Activated effector memory CD4-positive, alpha-beta T cell treated with Interleukin-2 at 50 U/mL for 16 hours (primary cell): Measurements from ENCODE around the gene ETV6.

Source experiments
- DNase-seq: peaks from one replicate; pipeline ENCODE4 v3.0.0-alpha.2; 2020

The ETV6 gene

DNA sequence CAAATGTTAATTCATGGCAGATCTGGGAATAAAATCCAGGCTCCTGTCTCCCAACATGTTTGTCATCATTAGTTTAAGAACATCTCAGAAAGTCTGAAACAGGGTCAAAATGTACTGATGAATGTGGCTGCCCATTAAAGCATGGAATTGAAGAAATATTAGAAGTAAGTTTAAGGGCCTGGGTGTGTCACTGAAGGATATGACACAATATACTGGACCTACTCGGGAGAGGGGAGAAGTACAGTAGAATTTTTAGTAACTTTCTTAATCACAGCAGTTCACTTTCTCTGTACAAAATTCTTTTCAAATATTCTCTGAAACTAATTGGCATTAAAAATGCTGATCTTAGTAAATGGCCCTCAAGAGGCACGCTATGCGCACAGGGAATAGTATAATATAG is 185.5 kb downstream of the ETV6 start:
- DNase-seq, result no peak

DNA sequence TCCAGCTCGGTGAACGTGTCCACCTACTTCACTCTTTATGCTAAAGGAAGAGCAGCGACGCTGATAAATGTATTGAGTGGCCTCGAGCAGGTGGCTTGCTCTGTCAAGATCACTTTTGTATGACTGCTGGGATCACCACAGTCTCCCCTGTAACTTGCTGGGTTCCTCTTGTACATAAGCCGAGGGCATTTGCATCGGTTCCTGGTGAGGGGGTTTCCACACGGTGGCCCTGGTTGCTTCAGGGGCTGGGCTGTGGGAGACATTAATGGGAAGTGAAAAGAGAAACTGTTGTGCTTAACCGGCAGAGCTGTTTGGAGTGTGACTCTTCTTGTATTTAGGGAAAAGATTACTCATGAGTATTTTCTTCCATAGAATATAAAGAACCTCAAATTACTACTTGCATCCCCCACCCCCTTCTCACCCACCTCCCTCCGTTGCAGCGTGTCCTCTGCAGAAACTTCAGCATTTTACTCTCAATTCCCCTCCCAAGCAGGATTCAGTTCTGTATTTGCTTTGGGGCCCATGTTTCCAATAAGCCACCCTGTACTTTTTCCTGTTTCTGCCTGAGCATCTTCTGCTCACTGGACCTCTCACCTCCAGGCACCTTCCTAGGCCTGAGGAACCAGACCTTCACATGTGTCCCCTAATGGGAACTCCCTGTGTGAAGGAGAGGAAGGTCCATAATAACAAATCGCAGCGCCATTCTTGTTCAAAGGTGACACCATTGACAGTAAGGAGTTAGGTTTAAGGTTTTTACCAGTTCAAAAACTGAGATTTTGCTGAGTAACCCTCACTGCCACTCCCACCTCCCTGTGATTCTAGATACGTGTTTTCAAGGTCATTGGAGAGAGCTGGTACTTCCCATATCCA is 187.0 kb downstream of the ETV6 start:
- DNase-seq, result no peak

DNA sequence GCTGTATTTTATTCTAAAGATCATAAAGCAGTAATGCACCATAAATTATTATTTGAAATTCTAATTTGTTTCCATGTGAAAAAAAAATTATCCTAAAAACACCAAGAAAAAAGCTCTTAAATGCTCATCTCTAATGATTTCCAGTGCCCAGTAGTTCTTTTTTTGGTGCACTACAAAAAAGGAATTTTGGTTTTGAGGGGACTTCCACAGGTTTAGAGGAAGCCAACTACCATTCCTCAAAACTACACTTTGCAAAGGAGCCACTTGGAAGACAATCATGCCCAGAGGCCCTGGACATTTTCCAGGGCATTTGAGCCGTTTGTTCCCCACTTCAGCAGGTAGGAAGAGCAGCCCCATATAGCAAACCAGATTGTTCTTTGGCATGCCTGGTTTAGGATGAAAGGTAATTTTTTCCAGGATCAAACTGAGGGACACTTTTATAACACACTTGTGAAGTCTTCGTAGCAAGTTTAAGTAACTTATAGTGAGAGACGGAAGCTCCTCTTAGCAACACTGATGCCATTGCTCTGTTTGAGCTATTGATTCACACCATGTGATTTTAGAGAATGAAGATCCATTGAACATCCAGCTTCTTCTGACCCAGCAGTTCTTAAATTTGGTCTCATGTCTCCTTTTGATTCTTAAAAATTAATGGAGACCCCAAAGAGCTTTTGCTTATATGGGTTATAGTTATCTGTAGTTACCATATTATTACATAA is 187.9 kb downstream of the ETV6 start:
- DNase-seq, result no peak

GRCh38 chr12:11838403-11838802 is 188.9 kb downstream of the ETV6 start:
- no peak for DNase-seq

GRCh38 chr12:11839091-11839641 is 189.7 kb downstream of the ETV6 start:
- DNase-seq, result no peak

DNA sequence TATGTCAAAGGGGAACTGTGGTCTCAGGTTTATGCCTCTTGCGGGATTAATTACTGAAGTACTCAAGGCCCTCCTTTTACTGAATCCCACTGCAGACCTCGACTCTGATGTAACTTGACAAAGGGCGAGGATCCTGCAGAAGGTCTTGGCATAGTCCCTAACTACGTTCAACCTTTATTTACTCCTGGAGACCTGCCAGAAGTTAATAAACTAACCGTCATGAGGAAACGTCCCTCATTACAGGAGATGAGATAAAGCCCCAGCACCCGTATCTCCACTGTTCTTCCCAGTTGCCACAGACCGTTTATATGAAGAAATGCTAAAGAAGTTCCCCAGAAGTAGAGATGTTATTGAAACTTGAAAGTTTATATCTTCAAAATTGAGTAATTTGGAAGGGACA is 190.9 kb downstream of the ETV6 start:
- no peak for DNase-seq

GRCh38 chr12:11846488-11846887 is 197.0 kb downstream of the ETV6 start:
- DNase-seq, result no peak

GRCh38 chr12:11847539-11847938 is 198.1 kb downstream of the ETV6 start:
- DNase-seq, result no peak

DNA sequence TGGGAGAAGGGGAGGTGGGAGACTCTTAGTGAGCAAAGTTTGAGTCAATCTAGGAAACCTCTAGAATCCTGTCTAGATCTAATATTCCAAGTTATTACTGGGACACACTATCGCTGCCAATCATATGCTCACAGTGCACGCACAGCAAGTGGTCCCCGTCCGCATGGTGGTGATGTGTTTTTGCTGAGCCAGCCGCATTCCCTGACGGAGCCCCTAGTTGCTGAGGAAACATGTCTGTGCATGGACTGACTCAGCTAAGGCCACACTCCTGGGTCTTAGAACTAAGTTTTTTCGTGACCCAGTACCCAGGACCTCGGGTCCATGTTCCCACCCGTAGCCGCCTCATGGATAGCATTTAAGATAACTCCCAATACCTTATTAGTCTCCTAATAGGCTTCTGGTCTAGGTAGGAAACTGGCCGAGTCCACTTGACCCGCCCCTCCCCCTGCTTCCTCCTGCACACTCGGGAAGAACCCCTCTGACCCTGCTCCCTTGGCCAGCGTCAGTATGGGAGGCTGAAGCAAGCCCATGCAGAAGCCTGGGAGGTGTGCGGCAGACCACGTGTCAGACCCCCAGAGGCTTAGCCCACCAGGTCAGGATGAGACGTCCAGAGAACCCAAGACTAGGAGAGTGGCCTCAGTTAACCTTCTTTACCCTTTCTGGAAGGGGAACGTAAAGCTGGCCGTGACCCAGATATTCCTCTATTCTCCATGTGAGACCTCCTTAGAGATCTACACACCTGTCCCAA is 200.5 kb downstream of the ETV6 start:
- no peak for DNase-seq

DNA sequence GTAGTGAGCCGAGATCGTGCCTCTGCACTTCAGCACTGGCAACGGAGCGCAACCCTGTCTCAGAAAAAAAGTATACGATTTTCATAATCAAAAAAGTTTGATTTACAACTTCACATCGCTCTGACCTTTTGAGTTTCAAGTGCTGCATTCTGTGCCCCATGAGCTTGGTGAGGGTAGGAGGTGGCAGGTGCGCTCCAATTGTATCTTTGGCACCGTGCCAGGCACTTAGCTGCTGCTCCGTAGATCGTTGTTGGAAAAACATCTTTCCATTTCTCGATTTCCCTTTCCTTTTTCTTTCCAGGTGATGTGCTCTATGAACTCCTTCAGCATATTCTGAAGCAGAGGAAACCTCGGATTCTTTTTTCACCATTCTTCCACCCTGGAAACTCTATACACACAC is 203.7 kb downstream of the ETV6 start:
- no peak for DNase-seq

- DNase-seq, result no peak
Observed at GRCh38 chr12:11854011-11854499, 204.6 kb downstream of the ETV6 start.

- no peak for DNase-seq
Observed at GRCh38 chr12:11855983-11856374, 206.5 kb downstream of the ETV6 start.

- DNase-seq, result no peak
Observed at GRCh38 chr12:11856971-11857370, 207.5 kb downstream of the ETV6 start.

- no peak for DNase-seq
Observed at GRCh38 chr12:11859705-11860425, 210.4 kb downstream of the ETV6 start.

GRCh38 chr12:11861155-11861863 is 211.8 kb downstream of the ETV6 start:
- DNase-seq, result no peak

DNA sequence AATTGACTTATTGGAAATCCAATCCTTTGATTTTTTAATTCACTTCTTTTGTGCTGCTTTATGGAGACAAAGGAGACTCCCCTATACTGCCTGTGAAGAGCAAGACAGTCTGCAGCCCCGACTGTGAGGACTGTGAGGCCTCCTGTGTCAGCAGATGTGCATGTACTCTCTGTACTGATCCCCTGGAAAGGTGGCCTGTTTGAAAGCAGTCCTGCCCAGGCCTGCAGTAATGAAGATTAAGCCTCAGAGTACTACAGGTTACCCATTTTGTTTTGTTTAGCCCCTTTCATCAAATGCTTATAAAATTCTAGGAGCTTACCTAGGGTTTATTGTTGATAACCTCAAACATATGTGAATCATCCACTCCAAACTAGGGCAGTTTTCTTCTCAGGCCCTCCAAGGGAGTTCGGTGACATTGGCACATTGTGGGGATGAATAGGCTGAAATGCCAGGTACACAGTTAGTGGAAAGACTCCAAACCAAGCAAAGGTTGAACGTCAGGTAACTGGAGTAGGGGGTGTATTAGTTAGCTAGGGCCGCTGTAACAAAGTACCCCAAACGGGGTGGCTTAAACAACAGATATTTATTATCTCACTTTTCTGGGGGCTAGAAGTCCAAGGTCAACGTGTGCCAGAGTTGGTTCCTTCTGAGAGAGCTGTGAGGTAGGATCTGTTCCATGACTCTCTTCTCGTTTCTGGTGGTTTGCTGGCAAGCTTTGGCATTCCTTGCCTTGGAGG is 212.6 kb downstream of the ETV6 start:
- DNase-seq, result no peak

GRCh38 chr12:11862798-11863197 is 213.3 kb downstream of the ETV6 start:
- DNase-seq, result no peak

GRCh38 chr12:11863478-11863906 is 214.0 kb downstream of the ETV6 start:
- DNase-seq, result no peak

DNA sequence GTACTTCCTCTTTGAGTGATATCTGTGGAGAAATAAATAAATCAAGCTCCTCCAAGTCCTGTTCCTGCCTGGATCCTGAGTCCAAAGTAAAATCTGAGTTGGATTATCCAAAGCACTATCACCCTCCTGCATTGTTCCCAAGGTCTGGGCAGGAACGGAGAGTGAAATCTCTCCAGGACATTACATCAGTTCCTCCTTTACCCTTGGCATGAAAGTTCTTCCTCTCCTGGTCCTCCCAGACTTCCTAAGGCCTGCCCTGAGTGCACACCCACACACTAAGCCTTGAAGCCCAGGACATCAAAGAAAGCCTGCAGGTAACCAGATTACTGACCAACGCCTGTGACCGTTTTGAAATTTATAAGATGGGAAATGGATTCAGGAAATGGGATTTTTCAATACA is 214.5 kb downstream of the ETV6 start:
- no peak for DNase-seq

DNA sequence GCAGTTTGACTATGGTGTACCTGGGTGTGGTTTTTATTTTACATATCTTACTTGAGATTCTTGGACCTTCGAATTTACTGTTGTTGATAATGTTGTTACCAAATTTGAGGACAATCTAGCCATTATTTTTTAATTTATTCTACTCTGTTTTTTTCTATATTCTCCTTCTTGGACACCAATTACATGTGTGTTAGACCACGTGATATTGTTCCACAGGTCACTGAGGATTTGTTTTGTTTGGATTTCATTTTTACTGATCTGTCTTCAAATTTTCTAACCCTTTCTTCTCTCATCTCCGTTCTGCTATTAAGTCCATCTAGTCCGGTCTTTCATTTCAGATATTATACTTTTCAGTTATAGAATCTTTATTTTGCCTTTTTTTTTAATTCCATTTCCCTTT is 216.3 kb downstream of the ETV6 start:
- no peak for DNase-seq

DNA sequence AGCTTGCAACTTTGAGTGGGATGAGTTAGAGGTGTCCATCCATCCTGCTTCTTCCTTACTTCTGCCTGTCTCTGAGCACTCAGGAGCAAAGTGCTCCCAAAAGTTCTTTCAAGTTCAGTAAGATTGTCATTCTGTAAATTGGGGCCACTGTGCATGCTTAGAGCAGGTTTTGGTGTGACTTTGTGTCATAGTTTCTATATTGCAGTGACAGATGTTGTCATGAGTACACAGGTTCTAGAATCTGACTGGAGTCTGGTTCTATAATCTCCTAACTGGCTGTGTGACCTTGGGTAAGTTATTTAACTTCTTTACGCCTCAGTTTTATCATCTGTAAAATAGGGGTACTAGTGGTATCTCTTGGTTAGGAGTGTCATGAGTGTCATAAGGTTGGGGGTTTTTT is 218.6 kb downstream of the ETV6 start:
- no peak for DNase-seq
